GM18519 (cell line): ENCODE data around the gene NDOR1.

Experiments used
- ATAC-seq: cut with Tn5 transposase; IDR thresholded peaks from one replicate; pipeline ENCODE4 v1.9.1; 2021; ENCODE audit warnings: mild to moderate bottlenecking, moderate library complexity; ENCODE audit not compliant: unreplicated experiment, low FRiP score

Gene NDOR1

DNA sequence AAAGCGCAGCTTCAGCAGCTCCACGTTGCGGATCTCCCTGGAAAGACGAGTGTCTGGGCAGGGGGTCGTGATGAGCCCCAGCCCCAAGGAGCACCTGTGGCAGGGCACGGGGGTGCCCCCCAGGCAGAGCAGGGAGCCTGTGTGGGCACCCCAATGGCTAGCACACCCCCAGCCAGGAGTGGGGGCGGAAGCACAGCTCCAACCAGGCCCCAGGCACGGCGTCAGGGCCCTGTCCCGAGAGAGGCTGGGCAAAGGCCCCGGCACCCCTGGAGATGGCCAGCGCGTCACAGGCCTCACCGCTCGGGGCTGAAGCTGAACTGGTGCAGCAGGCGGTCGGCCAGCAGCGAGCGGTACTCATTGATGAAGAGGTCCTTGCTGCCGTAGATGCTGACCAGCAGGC lies 25.0 kb upstream of the NDOR1 start:
- no peak for ATAC-seq

GRCh38 chr9:137181680-137182079 lies 23.8 kb upstream of the NDOR1 start:
- ATAC-seq = no peak

DNA sequence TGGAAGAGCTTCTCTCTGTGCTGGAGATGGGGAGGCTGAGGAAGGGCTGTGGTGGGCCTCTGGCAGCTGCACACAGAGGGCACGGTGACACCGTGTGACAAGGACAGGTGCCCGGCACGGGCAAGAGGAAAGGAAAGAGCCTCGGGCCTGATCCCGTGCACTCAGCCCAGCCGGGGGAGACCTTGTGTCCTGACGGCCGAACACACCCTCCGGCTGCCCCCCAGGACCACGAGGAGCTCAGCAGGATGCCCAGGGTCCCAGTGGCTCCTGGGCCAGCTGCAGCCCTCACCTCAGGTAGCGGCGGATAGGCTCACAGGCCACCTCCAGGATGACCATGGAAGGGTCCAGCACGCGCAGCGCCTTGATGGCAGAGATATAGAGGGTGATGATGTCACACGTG lies 22.7 kb upstream of the NDOR1 start:
- ATAC-seq = no peak

DNA sequence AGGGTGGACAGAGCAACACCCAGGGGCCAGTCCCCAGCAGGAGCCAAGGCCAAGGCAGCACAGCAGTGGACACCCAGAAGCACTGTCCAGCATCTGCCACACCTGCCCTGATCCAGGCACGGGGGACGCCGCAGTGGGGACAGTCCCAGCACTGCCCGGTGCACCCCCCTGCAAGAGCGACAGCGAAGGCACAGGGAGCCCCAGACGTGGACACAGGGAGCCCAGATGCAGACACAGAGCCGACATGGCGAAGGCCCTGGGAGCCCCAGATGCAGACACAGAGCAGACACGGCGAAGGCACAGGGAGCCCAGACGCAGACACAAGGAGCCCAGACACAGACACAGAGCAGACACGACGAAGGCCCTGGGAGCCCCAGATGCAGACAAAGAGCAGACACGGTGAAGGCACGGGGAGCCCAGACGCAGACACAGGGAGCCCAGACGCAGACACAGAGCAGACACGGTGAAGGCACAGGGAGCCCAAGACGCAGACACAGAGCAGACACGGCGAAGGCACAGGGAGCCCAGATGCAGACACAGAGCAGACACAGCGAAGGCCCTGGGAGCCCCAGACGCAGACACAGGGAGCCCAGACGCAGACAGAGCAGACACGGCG lies 21.4 kb upstream of the NDOR1 start:
- ATAC-seq = no peak

DNA sequence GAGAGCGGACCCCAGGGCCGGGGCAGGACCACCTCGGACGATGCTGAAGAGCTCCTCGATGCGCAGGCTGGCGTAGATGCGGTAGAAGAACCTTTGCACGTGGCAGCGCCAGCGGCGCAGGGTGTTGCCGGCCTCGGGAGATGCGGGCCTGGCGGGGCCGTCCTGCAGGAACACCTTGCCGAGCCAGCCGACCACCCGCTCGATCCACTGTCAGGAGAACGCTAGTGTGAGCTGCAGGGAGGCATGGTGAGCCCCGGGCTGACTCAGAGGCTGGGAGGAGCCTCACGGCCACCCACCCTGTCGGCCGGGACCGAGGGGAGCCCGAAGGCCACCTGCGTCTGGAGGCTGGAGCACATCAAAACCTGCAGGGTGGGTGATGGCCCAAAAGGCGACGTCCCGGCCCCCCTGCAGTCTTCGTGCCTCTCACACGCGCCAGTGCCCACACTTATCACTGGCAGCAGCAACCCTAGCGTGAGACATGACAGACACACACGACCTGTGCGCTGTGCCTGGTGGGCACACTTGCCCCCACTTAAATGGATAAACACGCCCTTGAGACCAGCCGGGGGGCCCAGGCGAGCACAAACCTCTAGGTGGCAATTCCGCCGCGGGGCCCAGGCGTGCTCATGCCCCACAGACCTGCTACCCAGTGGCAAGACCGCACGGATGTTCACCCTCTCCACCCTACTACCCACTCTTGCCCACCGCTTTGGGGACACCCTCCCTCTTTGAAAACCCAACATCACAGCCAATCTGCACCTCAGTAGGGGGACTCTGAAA lies 20.4 kb upstream of the NDOR1 start:
- ATAC-seq = no peak

DNA sequence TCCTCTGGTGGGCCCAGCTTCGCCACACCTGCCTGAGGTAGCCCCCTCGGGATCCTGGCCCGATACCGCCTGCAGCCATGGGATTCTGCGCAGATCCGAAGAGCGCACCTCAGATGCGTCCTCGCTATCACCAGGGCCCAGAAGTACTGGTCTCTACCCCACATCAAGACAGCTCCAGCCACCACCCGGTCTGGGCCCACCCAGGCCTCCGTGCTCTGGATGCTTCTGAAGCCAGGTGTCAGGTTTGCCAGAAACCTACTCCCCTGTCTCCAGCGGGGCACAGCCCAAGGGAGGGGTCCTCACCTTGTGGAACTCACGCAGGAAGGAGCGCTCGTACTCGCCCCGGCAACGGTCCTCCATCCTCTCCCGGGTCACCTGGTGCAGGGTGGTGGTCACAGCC lies 19.6 kb upstream of the NDOR1 start:
- no peak for ATAC-seq

- ATAC-seq = no peak
These were observed 19.1 kb upstream of the NDOR1 start for GRCh38 chr9:137186385-137186784.

DNA sequence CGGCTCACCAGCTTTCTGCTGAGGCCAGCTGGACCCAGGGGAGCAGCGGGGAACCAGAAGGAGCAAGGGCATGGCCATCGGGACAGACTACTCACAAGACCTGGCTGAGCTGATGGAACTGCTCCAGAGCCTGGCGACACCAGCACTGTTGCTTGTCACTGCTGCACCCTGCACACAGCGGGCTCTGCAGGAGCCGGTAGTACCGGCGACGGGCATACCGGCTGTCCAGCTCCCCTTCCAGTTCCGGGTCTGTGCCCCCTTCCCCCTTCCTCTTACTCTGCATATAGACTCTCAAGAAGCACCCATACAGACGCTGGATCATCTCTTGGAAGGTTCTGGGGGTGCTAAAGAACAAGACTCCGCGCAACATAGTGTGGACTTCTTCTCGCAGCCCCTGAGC lies 18.1 kb upstream of the NDOR1 start:
- no peak for ATAC-seq

GRCh38 chr9:137188086-137188489 lies 17.4 kb upstream of the NDOR1 start:
- no peak for ATAC-seq

- ATAC-seq = peak; percentile 61
These were observed 16.8 kb upstream of the NDOR1 start, which contains the start of the genes ANAPC2 and SSNA1 for GRCh38 chr9:137188490-137189296. ANAPC2 (minus strand) TSS chr9:137188560; CDS start chr9:137188532, 28 bp downstream. SSNA1 (plus strand) TSS chr9:137188676; CDS start chr9:137188727, 51 bp downstream.

DNA sequence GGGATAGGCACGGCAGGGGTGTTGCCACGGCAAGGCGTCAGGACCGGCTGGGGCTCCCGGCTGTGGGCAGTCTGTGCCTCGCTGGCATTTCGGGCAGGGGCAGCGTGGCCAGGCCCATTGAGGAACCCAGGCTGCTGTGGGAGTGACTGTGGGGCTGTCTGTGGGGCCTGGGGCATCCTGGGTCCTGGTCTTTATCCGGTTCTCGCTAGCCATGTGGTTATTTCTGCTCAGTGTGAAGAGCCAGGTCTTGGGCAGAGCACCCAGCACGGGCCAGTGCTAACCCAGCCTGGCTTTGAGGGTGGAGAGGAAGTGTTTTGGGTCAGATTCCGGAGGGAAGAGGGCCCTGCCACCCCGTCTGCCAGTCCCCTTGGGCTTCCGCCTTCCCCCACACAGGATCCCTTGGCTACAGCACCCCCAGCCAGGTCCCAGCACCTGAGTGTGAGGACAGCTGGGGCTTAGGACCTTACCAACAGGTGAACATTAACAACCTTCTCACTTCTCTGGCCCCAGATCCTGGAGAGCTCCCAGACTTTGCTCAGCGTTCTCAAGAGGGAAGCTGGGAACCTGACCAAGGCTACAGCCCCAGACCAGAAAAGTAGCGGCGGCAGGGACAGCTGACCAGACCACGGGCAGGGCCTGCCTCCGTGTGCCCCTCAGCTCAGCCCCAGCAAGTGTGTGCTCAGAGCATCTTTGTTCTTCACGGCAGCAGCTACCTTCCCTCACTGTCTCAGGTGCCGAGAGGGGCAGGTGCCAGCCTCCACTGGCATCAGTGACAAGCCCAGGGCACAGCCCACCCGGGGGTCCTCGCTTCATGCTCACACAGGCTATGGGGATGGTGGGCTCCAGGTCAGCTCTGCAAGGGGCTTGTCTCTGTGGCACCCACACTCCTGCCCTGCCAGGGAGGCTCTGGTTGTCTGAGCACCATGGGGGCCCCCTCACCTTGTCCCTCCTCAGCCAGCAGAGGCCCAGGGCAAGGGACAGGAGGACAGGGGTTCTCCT lies 15.9 kb upstream of the NDOR1 start:
- no peak for ATAC-seq

DNA sequence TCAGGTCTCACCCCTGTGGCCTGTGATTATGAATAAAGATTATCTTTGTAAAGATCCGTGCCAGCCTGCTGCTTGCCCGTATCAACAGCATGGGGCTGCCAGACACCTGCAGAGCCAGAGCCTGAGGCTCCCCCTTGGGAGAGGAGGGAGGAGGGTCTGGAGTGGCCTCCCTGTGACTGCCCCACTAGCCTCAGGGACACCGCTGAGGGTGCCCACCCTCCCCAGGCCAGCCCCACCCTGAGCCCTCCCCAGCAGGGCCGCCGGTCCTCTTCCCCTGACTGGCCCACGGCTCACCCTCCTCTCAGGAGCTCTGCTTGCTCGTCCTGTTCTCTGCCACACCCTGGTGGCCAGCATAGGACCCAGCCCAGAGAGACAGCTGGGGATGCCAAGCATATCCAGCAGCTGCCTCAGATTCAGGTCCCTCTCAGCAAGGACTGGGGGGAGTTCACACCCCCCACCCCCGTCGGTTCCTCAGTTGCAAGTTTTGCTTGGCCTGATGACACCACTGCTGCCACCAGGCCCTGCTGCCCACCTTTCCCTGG lies 15.1 kb upstream of the NDOR1 start:
- no peak for ATAC-seq

DNA sequence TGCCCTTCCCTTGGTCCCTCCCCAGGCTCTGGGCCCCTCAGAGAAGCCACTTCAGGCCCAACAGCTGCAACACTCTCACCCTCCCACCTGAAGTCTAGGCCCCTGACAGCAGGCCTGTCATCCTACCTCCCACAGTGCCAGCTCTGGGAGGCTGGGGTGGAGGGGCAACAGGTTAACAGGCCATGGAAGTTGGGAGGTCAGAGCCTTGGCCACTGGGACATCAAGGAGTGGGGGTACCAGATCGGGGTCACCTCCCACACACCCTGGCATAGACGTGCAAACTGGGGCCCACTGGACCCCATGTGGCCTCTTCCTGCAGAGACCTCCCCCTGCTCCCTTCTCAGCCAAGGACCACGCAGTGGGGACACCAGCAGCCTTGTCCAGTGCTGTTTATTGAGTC lies 14.3 kb upstream of the NDOR1 start:
- no peak for ATAC-seq

- no peak for ATAC-seq
These were observed 13.6 kb upstream of the NDOR1 start for GRCh38 chr9:137191691-137192447.

- no peak for ATAC-seq
These were observed 13.1 kb upstream of the NDOR1 start for GRCh38 chr9:137192448-137192780.

DNA sequence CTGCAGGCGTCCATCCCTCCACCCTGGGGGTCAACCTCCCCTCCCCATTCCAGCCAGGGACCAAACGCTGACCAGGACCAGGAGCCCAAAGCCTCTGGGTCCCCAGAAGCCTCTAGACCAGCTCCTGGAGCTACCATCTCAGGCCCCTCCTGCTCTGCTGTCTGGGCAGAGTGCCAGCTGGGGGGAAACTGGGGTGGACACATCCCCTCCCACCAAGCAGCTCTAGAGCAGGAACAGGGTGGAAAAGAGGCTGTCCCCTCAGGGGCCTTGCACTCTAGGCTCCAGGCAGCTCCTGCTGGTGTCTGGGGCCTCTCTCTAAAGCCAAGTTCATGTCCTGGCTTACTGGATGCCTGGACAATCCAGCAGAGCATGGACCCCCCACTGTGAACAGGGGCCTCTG lies 12.6 kb upstream of the NDOR1 start:
- ATAC-seq = no peak

GRCh38 chr9:137193771-137194170 lies 11.7 kb upstream of the NDOR1 start:
- no peak for ATAC-seq

- ATAC-seq = no peak
These were observed 11.1 kb upstream of the NDOR1 start for GRCh38 chr9:137194388-137194787.

DNA sequence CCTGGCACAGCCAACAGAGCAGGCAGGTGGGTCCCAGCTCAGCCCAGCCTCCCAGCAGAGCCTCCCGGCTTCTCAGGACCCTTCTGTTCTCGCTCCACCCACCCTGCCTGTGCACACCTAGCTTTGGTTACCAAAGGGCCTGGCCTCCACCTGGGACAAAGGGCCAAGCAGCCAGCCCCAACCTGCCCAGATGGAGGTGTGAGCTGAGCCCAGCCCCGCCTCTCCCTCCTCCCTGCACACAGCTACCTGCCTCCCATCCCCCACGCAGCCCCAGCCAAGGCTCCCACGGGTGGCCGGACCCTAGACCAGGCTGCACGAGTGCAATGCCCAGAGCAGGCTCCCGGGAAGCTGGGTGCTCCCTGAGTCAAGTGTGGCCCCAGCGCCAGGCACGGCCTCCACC lies 10.6 kb upstream of the NDOR1 start:
- no peak for ATAC-seq
